Measurements from ENCODE around the gene RCOR3. TPM values are rescaled to one million over a fixed set of nuclear protein-coding genes. Genes with fewer than 3 reads are reported as not detected.

Gene RCOR3
- total and polyA plus RNA-seq, 2 of the 8 experiments (the other 6 are each of a cell fraction or from before 2014, with no cell fraction given) = 21.4 to 36.3 TPM

DNA sequence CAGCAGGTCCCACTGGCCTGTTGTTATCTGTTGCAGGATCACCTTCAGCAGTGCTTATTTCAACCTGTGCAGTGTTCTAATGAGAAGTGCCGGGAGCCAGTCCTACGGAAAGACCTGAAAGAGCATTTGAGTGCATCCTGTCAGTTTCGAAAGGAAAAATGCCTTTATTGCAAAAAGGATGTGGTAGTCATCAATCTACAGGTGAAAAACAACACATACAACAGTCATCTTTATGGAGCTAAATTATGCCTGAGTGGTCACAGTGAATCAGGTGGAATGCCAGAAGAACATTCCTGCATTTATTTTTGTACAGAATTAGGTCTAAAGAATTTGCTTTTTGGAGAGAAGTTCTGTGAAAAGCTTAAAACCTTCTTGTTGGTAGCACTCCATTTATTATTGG is 100.7 kb downstream of the RCOR3 start:
- H3K23ac ChIP-seq (ENCODE audit: insufficient read length) = no peak overlapping the region
- H3K56ac ChIP-seq (replicated peaks; ENCODE audit: insufficient read length, low read depth, low read length) = no peak overlapping the region
- no peaks in the 10 kb centered on the region for H3K79me1 ChIP-seq (ENCODE audit: low read depth, low read length)
- H3K18ac ChIP-seq (ENCODE audit: extremely low read depth, low read length) = no peak overlapping the region
- H3K14ac ChIP-seq (ENCODE audit: insufficient read length) = no peak overlapping the region
- H3K4me2 ChIP-seq (ENCODE audit: insufficient read depth in 1 of 2, low read depth in 2 of 2, low read length in 2 of 2) = no peak overlapping the region
- no peak overlapping the region for H2BK20ac ChIP-seq (ENCODE audit: low read length)
- no peaks in the 10 kb centered on the region for H3K23me2 ChIP-seq (ENCODE audit: low read depth, low read length)
- no peak overlapping the region for H3K4ac ChIP-seq (replicated peaks; ENCODE audit: insufficient read length, low read depth, low read length)
- no peak overlapping the region for H2AK5ac ChIP-seq (ENCODE audit: low read depth, low read length)
- 99% methylated on average over 3 of the region's 3 CpGs; no CpG with 5 or more reads in 1 of the 2 experiments for WGBS, 2 experiments (ENCODE audit: extremely low coverage in 1 of 2, insufficient coverage in 1 of 2, insufficient read length in 1 of 2, insufficient replicate concordance in 2 of 2, low coverage in 1 of 2, low lambda C conversion rate in 2 of 2, missing lambda C conversion rate in 1 of 2)
- no peak overlapping the region for H4K5ac ChIP-seq (ENCODE audit: insufficient read length, low read depth, low read length)
- H3K27ac ChIP-seq (ENCODE audit: low read depth, low read length) = no peak overlapping the region
- no peaks in the 10 kb centered on the region for H3K79me2 ChIP-seq (ENCODE audit: control insufficient read depth in 1 of 2, insufficient read depth in 2 of 2, low read length in 2 of 2)
- CTCF ChIA-PET (ENCODE audit: partially characterized antibody) = interaction anchor here (0.7 to 1.4 kb wide), 3 partner anchors 16 to 56 kb away, joined by 3 to 4 read pairs (median 3); no protein-coding TSS in a partner anchor
- H2BK15ac ChIP-seq (ENCODE audit: low read length) = no peak overlapping the region
- no peaks in the 10 kb centered on the region for H3K9me3 ChIP-seq (ENCODE audit: insufficient read depth in 2 of 2, low read depth in 1 of 2, low read length in 1 of 2)
- H3K9ac ChIP-seq (replicated peaks in 1 of 4; ENCODE audit: extremely low read depth in 1 of 4, low read depth in 3 of 4, low read length in 3 of 4) = no peak overlapping the region
- FAIRE-seq (no peak), DNase-seq (ENCODE audit: low read depth in 1 of 2, low spot score in 2 of 2) (no peak)
- H3K27me3 ChIP-seq (replicated peaks in 1 of 4; ENCODE audit: control insufficient read depth in 3 of 4, extremely low read depth in 1 of 4, insufficient read depth in 3 of 4, low read length in 3 of 4) = no peaks in the 10 kb centered on the region
- no peak overlapping the region for H3K4me3 ChIP-seq (ENCODE audit: extremely low read depth in 1 of 4, insufficient read depth in 2 of 4, low read depth in 3 of 4, low read length in 4 of 4)
- H2BK5ac ChIP-seq (ENCODE audit: low read depth, low read length) = no peak overlapping the region
- H3K36me3 ChIP-seq (ENCODE audit: control insufficient read depth in 2 of 4, insufficient read depth in 4 of 4, low read length in 3 of 4) = peaks cover 0 to 23% (median 9%) of the 10 kb centered on the region in 4 experiments; a peak in 4 of 8 replicates
- POLR2A ChIA-PET (ENCODE audit: partially characterized antibody) = interaction anchor here (1.1 kb wide), 1 partner anchor 9 kb away, joined by 4 read pairs; no protein-coding TSS in a partner anchor
- no peak overlapping the region for H4K91ac ChIP-seq (replicated peaks; ENCODE audit: insufficient read length, low read length)
- H4K20me1 ChIP-seq (replicated peaks in 1 of 2; ENCODE audit: control insufficient read depth in 1 of 2, insufficient read depth in 2 of 2, low read length in 2 of 2) = no peaks in the 10 kb centered on the region
- H2BK12ac ChIP-seq (ENCODE audit: low read depth, low read length) = no peak overlapping the region
- no peak overlapping the region for H4K8ac ChIP-seq (ENCODE audit: extremely low read depth, insufficient read depth, low read length)
- no peaks in the 10 kb centered on the region for H3K4me1 ChIP-seq (replicated peaks in 1 of 4; ENCODE audit: control insufficient read depth in 3 of 4, insufficient read depth in 4 of 4, low read length in 3 of 4)
- H2BK120ac ChIP-seq (replicated peaks; ENCODE audit: low read depth, low read length) = no peak overlapping the region
- H2AFZ ChIP-seq (ENCODE audit: low read length) = no peak overlapping the region
- TF ChIP-seq EP300 (IDR thresholded peaks at IDR 0.05; ENCODE audit: borderline replicate concordance in 1 of 2, low read depth in 2 of 2, low read length in 2 of 2) = no peak
- TF ChIP-seq EGR1 (IDR thresholded peaks at IDR 0.05; ENCODE audit: borderline replicate concordance, low read depth, low read length) = no peak
